Measurements from ENCODE around the gene DCUN1D1.

- TF ChIP-seq SUZ12 (IDR thresholded peaks at IDR 0.05; ENCODE audit: extremely low read depth, insufficient read depth, insufficient read length) (no peak), YY1 (IDR thresholded peaks at IDR 0.05; ENCODE audit: insufficient read depth, insufficient read length) (no peak), ZNF274 (IDR thresholded peaks at IDR 0.05; ENCODE audit: low read depth, low read length) (no peak)
Measured at GRCh38 chr3:182905623-182906022, 74.7 kb downstream of the DCUN1D1 start.
